Left colon (tissue), 2 donors: ENCODE data around the gene DPF3. TPM values are rescaled to one million over a fixed set of nuclear protein-coding genes. Genes with fewer than 3 reads are reported as not detected.

Experiments
- ATAC-seq: fragments of 200-7000 bp; cut with Tn5 transposase; one replicate; pipeline ENCODE4 v1.9.1; 2020; ENCODE audit warnings: mild to moderate bottlenecking, moderate library complexity
- DNase-seq, 2 donors: peaks; one replicate each; pipeline ENCODE4 v3.0.0-alpha.2; 2020
- intact Hi-C, 2 donors: fragments of 100-400 bp; cut with DNase I in 1 of 2; cut with micrococcal nuclease in 1 of 2; formaldehyde crosslinking; loops; one replicate each; pipeline versions ENCODE4 v1.11.2 to v1.14.0; 2022; cut with DNase I, micrococcal nuclease
- total RNA-seq, 2 donors: library from RNA; stranded (reverse); fragmentation: NEBNext Ultra II Directional; extraction: Animal tissue kit (Norgen Biotek cat#: 25700); gene quantifications; one replicate each; pipeline ENCODE4 v1.2.1, GENCODE V29; 2021
- donor health status: DM: no; HTN: no; CAD: no.
- donor health status: DM: yes; HTN: yes; CAD: no.

Gene DPF3
- total RNA-seq, 2 donors from 2014 or later, result 9.7 to 11.2 TPM

GRCh38 chr14:72852194-72852593 is 41.7 kb downstream of the DPF3 start:
- intact Hi-C loops, result no loop called here
- no peak for ATAC-seq
- no peak for DNase-seq

- DNase-seq, result no peak
- intact Hi-C loops, result no loop called here
- no peak for ATAC-seq
Measured at GRCh38 chr14:72851635-72852034, 42.3 kb downstream of the DPF3 start.

GRCh38 chr14:72850360-72850759 is 43.5 kb downstream of the DPF3 start:
- intact Hi-C loops, result no loop called here
- ATAC-seq (peak; percentile 57), DNase-seq (peak in 1 of 2 donors; percentile 28)

GRCh38 chr14:72849222-72849621 is 44.7 kb downstream of the DPF3 start:
- intact Hi-C loops, result no loop called here
- ATAC-seq (peak; percentile 29), DNase-seq (peak in 1 of 2 donors; percentile 30)

GRCh38 chr14:72847721-72848120 is 46.2 kb downstream of the DPF3 start:
- DNase-seq, result no peak
- peak; percentile 53 for ATAC-seq
- intact Hi-C loops, result no loop called here

- ATAC-seq, result no peak
- intact Hi-C loops, result no loop called here
Measured at GRCh38 chr14:72845683-72846082, 48.2 kb downstream of the DPF3 start.

GRCh38 chr14:72845196-72845595 is 48.7 kb downstream of the DPF3 start:
- DNase-seq (no peak), ATAC-seq (no peak)
- intact Hi-C loops, result no loop called here

More at GRCh38 chr14:72845683-72846082, 48.2 kb downstream of the DPF3 start:
- no peak for DNase-seq

GRCh38 chr14:72844524-72844923 is 49.4 kb downstream of the DPF3 start:
- ATAC-seq, result no peak
- intact Hi-C loops, result no loop called here
- DNase-seq, result no peak

GRCh38 chr14:72839753-72840607 is 53.9 kb downstream of the DPF3 start:
- ATAC-seq (no peak), DNase-seq (no peak)
- intact Hi-C loops, result no loop called here

GRCh38 chr14:72839351-72839750 is 54.5 kb downstream of the DPF3 start:
- no peak for ATAC-seq
- intact Hi-C loops, result no loop called here

GRCh38 chr14:72836085-72836484 is 57.8 kb downstream of the DPF3 start:
- intact Hi-C loops, result no loop called here
- DNase-seq, result no peak
- no peak for ATAC-seq

More at GRCh38 chr14:72839351-72839750, 54.5 kb downstream of the DPF3 start:
- DNase-seq, result no peak

- intact Hi-C loops, result no loop called here
- no peak for ATAC-seq
- no peak for DNase-seq
Measured at GRCh38 chr14:72833174-72833573, 60.7 kb downstream of the DPF3 start.

GRCh38 chr14:72830786-72831594 is 62.9 kb downstream of the DPF3 start:
- ATAC-seq, result peak; percentile 78

GRCh38 chr14:72830356-72830755 is 63.5 kb downstream of the DPF3 start:
- DNase-seq, result no peak
- ATAC-seq, result peak; percentile 17
- intact Hi-C loops, result no loop called here

More at GRCh38 chr14:72830786-72831594, 62.9 kb downstream of the DPF3 start:
- DNase-seq, result peak; percentile 91 to 93
- intact Hi-C loops, result no loop called here

- intact Hi-C loops, result no loop called here
- DNase-seq (peak; percentile 60 to 73), ATAC-seq (peak; percentile 85)
Measured at GRCh38 chr14:72828604-72829003, 65.3 kb downstream of the DPF3 start.

- no peak for DNase-seq
- intact Hi-C loops, result no loop called here
- ATAC-seq, result no peak
Measured at GRCh38 chr14:72826039-72826438, 67.9 kb downstream of the DPF3 start.

GRCh38 chr14:72825486-72825885 is 68.4 kb downstream of the DPF3 start:
- ATAC-seq, result no peak
- intact Hi-C loops, result no loop called here
- no peak for DNase-seq

GRCh38 chr14:72824051-72824450 is 69.8 kb downstream of the DPF3 start:
- DNase-seq (no peak), ATAC-seq (no peak)
- intact Hi-C loops, result no loop called here

GRCh38 chr14:72822946-72823611 is 70.8 kb downstream of the DPF3 start:
- intact Hi-C loops, result no loop called here
- DNase-seq, result no peak
- no peak for ATAC-seq
